ENCODE measurements around the gene TPM1. TPM values are rescaled to one million over a fixed set of nuclear protein-coding genes. Genes with fewer than 3 reads are reported as not detected.
"Not testable (repeated sequence)": the region's sequence is repeated elsewhere in the genome, so short reads cannot be mapped to it uniquely, and the experiment has no call there.

Gene TPM1
- 2,445 TPM for total RNA-seq (ENCODE audit: insufficient read depth, low replicate concordance)

GRCh38 chr15:63041974-63042876 is at the start of gene TPM1:
Gene TPM1 (plus strand): TSS chr15:63042747. CDS start chr15:63042830, 83 bp downstream.
- peak; percentile 93 for DNase-seq (ENCODE audit: low spot score)

- no peak for DNase-seq (ENCODE audit: low spot score)
Observed at GRCh38 chr15:62993066-62993465, 49.5 kb upstream of the TPM1 start.

GRCh38 chr15:62993632-62994031 is 48.9 kb upstream of the TPM1 start:
- not testable (repeated sequence) for DNase-seq (ENCODE audit: low spot score)

- no peak for DNase-seq (ENCODE audit: low spot score)
Observed at GRCh38 chr15:62994439-62994838, 48.1 kb upstream of the TPM1 start.

GRCh38 chr15:62994975-62995681 is 47.4 kb upstream of the TPM1 start:
- DNase-seq (ENCODE audit: low spot score), result peak; percentile 35

GRCh38 chr15:62997441-62997840 is 45.1 kb upstream of the TPM1 start:
- no peak for DNase-seq (ENCODE audit: low spot score)

GRCh38 chr15:62998262-62998890 is 44.2 kb upstream of the TPM1 start:
- DNase-seq (ENCODE audit: low spot score), result no peak

GRCh38 chr15:62999178-62999577 is 43.4 kb upstream of the TPM1 start:
- DNase-seq (ENCODE audit: low spot score), result no peak

GRCh38 chr15:62999923-63000561 is 42.5 kb upstream of the TPM1 start:
- no peak for DNase-seq (ENCODE audit: low spot score)

- no peak for DNase-seq (ENCODE audit: low spot score)
Observed at GRCh38 chr15:63000706-63001105, 41.8 kb upstream of the TPM1 start.

- DNase-seq (ENCODE audit: low spot score), result no peak
Observed at GRCh38 chr15:63004211-63004610, 38.3 kb upstream of the TPM1 start.

GRCh38 chr15:63006032-63006878 is 36.3 kb upstream of the TPM1 start:
- DNase-seq (ENCODE audit: low spot score), result peak; percentile 72

- no peak for DNase-seq (ENCODE audit: low spot score)
Observed at GRCh38 chr15:63008333-63009049, 34.1 kb upstream of the TPM1 start.

GRCh38 chr15:63010386-63010785 is 32.2 kb upstream of the TPM1 start:
- DNase-seq (ENCODE audit: low spot score), result no peak

- no peak for DNase-seq (ENCODE audit: low spot score)
Observed at GRCh38 chr15:63010920-63011693, 31.4 kb upstream of the TPM1 start.

- no peak for DNase-seq (ENCODE audit: low spot score)
Observed at GRCh38 chr15:63012444-63012843, 30.1 kb upstream of the TPM1 start.

GRCh38 chr15:63013052-63013808 is 29.3 kb upstream of the TPM1 start:
- DNase-seq (ENCODE audit: low spot score), result peak; percentile 94

GRCh38 chr15:63014578-63014977 is 28.0 kb upstream of the TPM1 start:
- DNase-seq (ENCODE audit: low spot score), result no peak

- peak; percentile 60 for DNase-seq (ENCODE audit: low spot score)
Observed at GRCh38 chr15:63015618-63016017, 26.9 kb upstream of the TPM1 start.
